ENCODE results near the gene DRC3.

- TF ChIP-seq CTCF (IDR thresholded peaks at IDR 0.05) (no peak), POLR2A (IDR thresholded peaks at IDR 0.05; ENCODE audit: low read depth) (no peak), POLR2AphosphoS5 (IDR thresholded peaks at IDR 0.05) (no peak), EP300 (IDR thresholded peaks at IDR 0.05) (no peak)
Observed at GRCh38 chr17:17993366-17993765, 20.7 kb downstream of the DRC3 start.

All from esophagus muscularis mucosa (tissue), 4 donors.